ENCODE data around the gene GPR158.

Gene GPR158

GRCh38 chr10:25451401-25451800, 276.6 kb downstream of the GPR158 start:
- Histone ChIP-seq H3K4me3 (ENCODE audit: low read length) (no peak overlapping the region), H3K4me1 (ENCODE audit: control insufficient read depth, insufficient read depth, low read length) (no peaks in the 10 kb centered on the region), H3K9ac (ENCODE audit: low read length) (no peak overlapping the region), H3K36me3 (ENCODE audit: control insufficient read depth, insufficient read depth, low read length) (no peaks in the 10 kb centered on the region), H3K9me3 (ENCODE audit: control insufficient read depth, low read length) (no peaks in the 10 kb centered on the region), H3K27me3 (ENCODE audit: control insufficient read depth, insufficient read depth, low read length) (no peaks in the 10 kb centered on the region)

GRCh38 chr10:25453619-25454018, 278.8 kb downstream of the GPR158 start:
- Histone ChIP-seq H3K36me3 (ENCODE audit: control insufficient read depth, insufficient read depth, low read length) (no peaks in the 10 kb centered on the region), H3K9me3 (ENCODE audit: control insufficient read depth, low read length) (no peaks in the 10 kb centered on the region), H3K27me3 (ENCODE audit: control insufficient read depth, insufficient read depth, low read length) (no peaks in the 10 kb centered on the region), H3K9ac (ENCODE audit: low read length) (no peak overlapping the region), H3K4me3 (ENCODE audit: low read length) (no peak overlapping the region), H3K4me1 (ENCODE audit: control insufficient read depth, insufficient read depth, low read length) (no peaks in the 10 kb centered on the region)

- Histone ChIP-seq H3K27me3 (ENCODE audit: control insufficient read depth, insufficient read depth, low read length) (no peaks in the 10 kb centered on the region), H3K9ac (ENCODE audit: low read length) (no peak overlapping the region), H3K9me3 (ENCODE audit: control insufficient read depth, low read length) (no peaks in the 10 kb centered on the region), H3K4me3 (ENCODE audit: low read length) (no peak overlapping the region), H3K36me3 (ENCODE audit: control insufficient read depth, insufficient read depth, low read length) (no peaks in the 10 kb centered on the region), H3K4me1 (ENCODE audit: control insufficient read depth, insufficient read depth, low read length) (no peaks in the 10 kb centered on the region)
Measured at GRCh38 chr10:25455980-25456567, 281.3 kb downstream of the GPR158 start.

- H3K9me3 ChIP-seq (ENCODE audit: control insufficient read depth, low read length) = no peaks in the 10 kb centered on the region
- no peaks in the 10 kb centered on the region for H3K27me3 ChIP-seq (ENCODE audit: control insufficient read depth, insufficient read depth, low read length)
- no peaks in the 10 kb centered on the region for H3K36me3 ChIP-seq (ENCODE audit: control insufficient read depth, insufficient read depth, low read length)
- no peak overlapping the region for H3K9ac ChIP-seq (ENCODE audit: low read length)
- H3K4me3 ChIP-seq (ENCODE audit: low read length) = no peak overlapping the region
- no peaks in the 10 kb centered on the region for H3K4me1 ChIP-seq (ENCODE audit: control insufficient read depth, insufficient read depth, low read length)
Measured at GRCh38 chr10:25457552-25457951, 282.8 kb downstream of the GPR158 start.

GRCh38 chr10:25465582-25466372, 291.0 kb downstream of the GPR158 start:
- Histone ChIP-seq H3K36me3 (ENCODE audit: control insufficient read depth, insufficient read depth, low read length) (no peaks in the 10 kb centered on the region), H3K4me1 (ENCODE audit: control insufficient read depth, insufficient read depth, low read length) (no peaks in the 10 kb centered on the region), H3K9me3 (ENCODE audit: control insufficient read depth, low read length) (no peaks in the 10 kb centered on the region), H3K27me3 (ENCODE audit: control insufficient read depth, insufficient read depth, low read length) (no peaks in the 10 kb centered on the region), H3K9ac (ENCODE audit: low read length) (no peak overlapping the region), H3K4me3 (ENCODE audit: low read length) (no peak overlapping the region)

- Histone ChIP-seq H3K9me3 (ENCODE audit: control insufficient read depth, low read length) (no peaks in the 10 kb centered on the region), H3K9ac (ENCODE audit: low read length) (no peak overlapping the region), H3K4me1 (ENCODE audit: control insufficient read depth, insufficient read depth, low read length) (no peaks in the 10 kb centered on the region), H3K4me3 (ENCODE audit: low read length) (no peak overlapping the region), H3K36me3 (ENCODE audit: control insufficient read depth, insufficient read depth, low read length) (no peaks in the 10 kb centered on the region), H3K27me3 (ENCODE audit: control insufficient read depth, insufficient read depth, low read length) (no peaks in the 10 kb centered on the region)
Measured at GRCh38 chr10:25467881-25468280, 293.1 kb downstream of the GPR158 start.

GRCh38 chr10:25481467-25481866, 306.7 kb downstream of the GPR158 start:
- no peaks in the 10 kb centered on the region for H3K4me1 ChIP-seq (ENCODE audit: control insufficient read depth, insufficient read depth, low read length)
- H3K9me3 ChIP-seq (ENCODE audit: control insufficient read depth, low read length) = no peaks in the 10 kb centered on the region
- H3K27me3 ChIP-seq (ENCODE audit: control insufficient read depth, insufficient read depth, low read length) = no peaks in the 10 kb centered on the region
- H3K4me3 ChIP-seq (ENCODE audit: low read length) = no peak overlapping the region
- H3K36me3 ChIP-seq (ENCODE audit: control insufficient read depth, insufficient read depth, low read length) = no peaks in the 10 kb centered on the region
- no peak overlapping the region for H3K9ac ChIP-seq (ENCODE audit: low read length)

- Histone ChIP-seq H3K4me1 (ENCODE audit: control insufficient read depth, insufficient read depth, low read length) (no peaks in the 10 kb centered on the region), H3K9me3 (ENCODE audit: control insufficient read depth, low read length) (no peaks in the 10 kb centered on the region), H3K27me3 (ENCODE audit: control insufficient read depth, insufficient read depth, low read length) (no peaks in the 10 kb centered on the region), H3K4me3 (ENCODE audit: low read length) (no peak overlapping the region), H3K36me3 (ENCODE audit: control insufficient read depth, insufficient read depth, low read length) (no peaks in the 10 kb centered on the region), H3K9ac (ENCODE audit: low read length) (no peak overlapping the region)
Measured at GRCh38 chr10:25483999-25484398, 309.2 kb downstream of the GPR158 start.

- no peaks in the 10 kb centered on the region for H3K9me3 ChIP-seq (ENCODE audit: control insufficient read depth, low read length)
- H3K36me3 ChIP-seq (ENCODE audit: control insufficient read depth, insufficient read depth, low read length) = no peaks in the 10 kb centered on the region
- H3K9ac ChIP-seq (ENCODE audit: low read length) = no peak overlapping the region
- H3K27me3 ChIP-seq (ENCODE audit: control insufficient read depth, insufficient read depth, low read length) = no peaks in the 10 kb centered on the region
- H3K4me3 ChIP-seq (ENCODE audit: low read length) = no peak overlapping the region
- no peaks in the 10 kb centered on the region for H3K4me1 ChIP-seq (ENCODE audit: control insufficient read depth, insufficient read depth, low read length)
Measured at GRCh38 chr10:25487266-25487665, 312.5 kb downstream of the GPR158 start.

GRCh38 chr10:25492040-25492439, 317.2 kb downstream of the GPR158 start:
- no peaks in the 10 kb centered on the region for H3K27me3 ChIP-seq (ENCODE audit: control insufficient read depth, insufficient read depth, low read length)
- no peaks in the 10 kb centered on the region for H3K36me3 ChIP-seq (ENCODE audit: control insufficient read depth, insufficient read depth, low read length)
- H3K9me3 ChIP-seq (ENCODE audit: control insufficient read depth, low read length) = no peaks in the 10 kb centered on the region
- no peaks in the 10 kb centered on the region for H3K4me1 ChIP-seq (ENCODE audit: control insufficient read depth, insufficient read depth, low read length)
- no peak overlapping the region for H3K9ac ChIP-seq (ENCODE audit: low read length)
- H3K4me3 ChIP-seq (ENCODE audit: low read length) = no peak overlapping the region

GRCh38 chr10:25492680-25493079, 317.9 kb downstream of the GPR158 start:
- Histone ChIP-seq H3K27me3 (ENCODE audit: control insufficient read depth, insufficient read depth, low read length) (no peaks in the 10 kb centered on the region), H3K9me3 (ENCODE audit: control insufficient read depth, low read length) (no peaks in the 10 kb centered on the region), H3K4me3 (ENCODE audit: low read length) (no peak overlapping the region), H3K9ac (ENCODE audit: low read length) (no peak overlapping the region), H3K36me3 (ENCODE audit: control insufficient read depth, insufficient read depth, low read length) (no peaks in the 10 kb centered on the region), H3K4me1 (ENCODE audit: control insufficient read depth, insufficient read depth, low read length) (no peaks in the 10 kb centered on the region)

GRCh38 chr10:25493122-25493893, 318.5 kb downstream of the GPR158 start:
- no peaks in the 10 kb centered on the region for H3K27me3 ChIP-seq (ENCODE audit: control insufficient read depth, insufficient read depth, low read length)
- H3K9me3 ChIP-seq (ENCODE audit: control insufficient read depth, low read length) = no peaks in the 10 kb centered on the region
- H3K4me3 ChIP-seq (ENCODE audit: low read length) = no peak overlapping the region
- H3K4me1 ChIP-seq (ENCODE audit: control insufficient read depth, insufficient read depth, low read length) = no peaks in the 10 kb centered on the region
- no peaks in the 10 kb centered on the region for H3K36me3 ChIP-seq (ENCODE audit: control insufficient read depth, insufficient read depth, low read length)
- no peak overlapping the region for H3K9ac ChIP-seq (ENCODE audit: low read length)

Measured in mucosa of stomach (tissue), 1 donor.